Measurements from ENCODE around the gene OR2J2.
"Not testable (repeated sequence)": the region's sequence is repeated elsewhere in the genome, so short reads cannot be mapped to it uniquely, and the experiment has no call there.

Gene OR2J2

DNA sequence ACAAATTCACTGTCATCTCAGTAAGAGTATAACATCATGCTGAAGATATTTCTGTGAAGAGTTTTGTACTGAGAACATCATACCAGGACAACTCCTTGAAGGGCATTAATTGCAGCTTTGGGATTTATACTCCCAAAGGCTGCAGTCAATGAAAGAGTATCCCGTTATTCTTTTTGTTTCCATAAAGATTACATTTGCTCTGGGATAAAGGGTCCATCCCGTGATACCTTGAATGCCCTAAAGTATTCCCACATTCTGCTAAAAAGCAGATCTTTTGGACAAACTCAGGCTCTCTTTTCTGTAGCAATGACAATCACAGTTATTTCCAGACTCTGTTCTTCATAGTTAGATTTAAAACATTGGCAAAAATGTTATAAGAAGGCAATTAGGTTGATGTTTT lies at the start of gene OR2J2:
OR2J2 (plus strand) TSS at position 301 of the 400 bp plus-strand sequence. CDS start 2,729 bp downstream, outside the sequence.
- not testable (repeated sequence) for DNase-seq

DNA sequence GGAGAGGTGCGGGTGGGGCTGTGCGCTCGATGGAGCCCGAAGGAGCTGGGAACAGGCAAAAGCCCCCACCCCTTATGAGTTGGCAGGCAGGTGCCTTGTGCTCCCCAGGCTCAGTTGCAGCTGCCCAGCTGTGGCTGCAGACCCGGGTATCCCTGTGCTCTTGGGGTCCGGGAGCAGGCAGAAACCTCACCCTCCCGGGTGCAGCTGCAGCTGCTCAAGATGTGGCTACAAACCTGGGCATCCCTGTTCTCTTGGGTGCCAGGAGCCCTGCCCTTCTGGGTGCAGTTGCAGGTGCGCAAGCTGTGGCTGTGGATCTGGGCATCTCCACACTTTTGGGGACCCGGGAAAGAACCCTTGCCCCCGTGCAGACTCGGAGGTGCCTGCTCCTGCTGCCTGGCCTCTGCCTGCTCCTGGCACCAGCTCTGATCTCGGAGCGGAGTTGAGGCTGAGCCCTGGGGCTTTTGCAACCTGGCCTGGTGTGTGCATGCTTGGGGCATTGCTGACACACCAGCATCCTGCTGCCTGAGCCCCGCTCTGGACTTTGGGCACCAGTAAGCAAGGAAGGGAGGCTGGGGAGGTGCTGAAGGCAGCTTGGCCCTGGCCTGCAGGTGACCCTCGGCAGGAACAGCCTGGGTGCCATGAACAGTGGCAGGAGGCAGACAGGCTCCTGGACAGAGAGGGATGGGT lies 41.2 kb upstream of the OR2J2 start:
- DNase-seq: no peak

DNA sequence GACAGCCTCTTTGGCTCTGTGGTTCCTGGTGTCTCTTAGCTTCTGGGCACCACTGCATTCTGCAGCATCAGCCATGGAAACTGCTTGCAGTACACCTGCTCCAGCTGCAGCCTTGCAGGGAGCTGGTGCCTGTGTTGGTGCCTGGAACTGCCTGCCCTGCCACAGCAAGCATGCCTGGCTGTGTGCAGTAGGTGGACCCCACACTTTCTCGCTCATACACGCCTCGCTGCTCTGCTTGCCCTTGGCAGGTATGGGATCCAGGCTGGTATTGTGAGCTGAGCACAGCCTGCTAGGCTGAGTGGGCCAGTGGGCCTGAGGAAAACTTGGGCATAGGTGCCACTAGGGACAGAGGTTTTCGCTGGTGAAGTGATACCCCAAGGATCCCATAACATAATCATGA lies 40.1 kb upstream of the OR2J2 start:
- no peak for DNase-seq

DNA sequence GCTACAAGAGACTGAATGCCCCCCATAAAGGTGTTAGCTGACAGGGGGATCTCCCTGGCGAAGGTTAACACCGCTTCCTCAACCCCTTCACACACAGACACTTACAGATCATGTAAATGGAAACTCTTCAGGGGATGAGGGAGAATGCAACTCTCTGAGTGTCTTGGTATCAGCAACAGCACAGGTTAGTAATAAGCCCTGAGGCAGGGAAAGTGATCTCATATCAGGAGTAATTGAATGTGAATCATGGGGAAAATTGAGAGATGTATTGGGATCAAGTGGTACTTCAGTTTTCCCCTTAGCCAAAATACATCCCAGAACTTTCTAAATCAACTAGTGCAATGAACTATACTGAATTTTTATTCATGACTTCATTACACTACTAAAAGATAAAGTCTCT lies 39.0 kb upstream of the OR2J2 start:
- no peak for DNase-seq

DNA sequence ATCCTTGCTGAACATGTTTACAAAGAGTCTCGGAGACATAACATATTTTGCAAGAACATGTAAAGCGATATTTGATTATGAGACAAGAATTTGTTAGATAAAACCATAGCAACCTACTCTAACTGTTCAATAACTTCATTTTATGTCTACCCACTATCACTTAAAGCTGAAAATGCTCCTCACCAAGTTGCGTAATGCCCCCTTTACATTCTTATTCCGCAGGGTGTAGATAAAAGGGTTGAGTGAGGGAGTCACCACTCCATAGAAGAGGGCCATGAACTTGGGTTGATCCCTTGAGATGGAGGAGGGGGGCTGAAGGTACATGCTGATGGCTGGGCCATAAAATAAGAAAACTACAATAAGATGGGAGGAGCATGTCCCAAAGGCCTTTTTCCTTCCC lies 33.0 kb upstream of the OR2J2 start:
- no peak for DNase-seq

DNA sequence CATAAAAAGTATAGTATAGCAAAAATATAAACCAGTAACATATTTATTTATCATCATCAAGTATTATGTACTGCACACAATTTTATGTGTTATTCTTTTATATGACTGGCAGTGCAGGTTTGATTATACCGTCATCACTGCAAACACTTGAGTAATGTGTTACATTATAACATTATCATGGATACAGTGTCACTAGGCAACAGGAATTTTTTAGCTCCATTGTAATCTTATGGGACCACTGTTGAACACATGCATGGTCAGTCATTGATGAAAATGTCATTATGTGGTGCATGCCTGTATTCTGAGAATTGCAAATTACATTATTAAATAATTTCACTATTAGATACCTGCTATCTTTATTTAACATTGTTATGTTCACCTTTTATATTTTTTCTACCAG lies 29.1 kb upstream of the OR2J2 start:
- DNase-seq: no peak

DNA sequence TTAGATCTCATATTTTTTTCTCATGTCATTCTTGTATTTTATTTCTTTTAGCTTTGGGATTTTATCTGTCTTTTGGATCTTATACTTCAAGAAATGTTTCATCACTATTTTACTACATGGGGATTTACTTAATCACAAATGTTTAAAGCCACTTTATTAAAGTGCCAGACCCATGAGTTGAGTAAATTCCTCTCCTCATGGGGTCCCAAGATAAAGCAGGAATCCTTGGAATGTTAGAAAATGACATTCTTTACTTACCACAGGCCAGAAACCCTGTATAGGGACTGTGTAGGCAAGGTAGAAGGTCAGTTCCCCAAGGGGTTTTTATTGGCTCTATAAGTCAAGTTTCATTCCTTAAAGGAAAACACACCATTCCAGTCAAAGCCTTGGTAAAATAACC lies 28.4 kb upstream of the OR2J2 start:
- DNase-seq: no peak

DNA sequence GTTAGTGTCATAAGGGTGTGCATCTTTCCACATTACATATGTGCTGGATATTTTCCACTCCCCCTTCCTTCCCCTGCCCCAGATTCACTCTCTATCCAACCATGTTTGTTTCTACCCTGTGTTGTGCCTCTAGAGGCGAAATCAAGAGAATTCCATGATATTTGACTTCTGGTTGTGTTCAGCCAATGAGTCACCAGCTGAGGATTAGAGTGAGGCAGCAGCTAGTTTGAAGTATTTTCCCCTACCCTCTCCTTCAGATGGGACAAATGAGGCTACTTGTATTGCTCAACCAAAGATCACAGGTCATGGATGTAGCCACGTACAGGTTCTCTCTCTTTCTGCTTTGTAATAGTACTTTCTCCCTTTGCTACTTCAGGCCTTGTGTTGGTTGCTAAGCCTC lies 24.5 kb upstream of the OR2J2 start:
- DNase-seq: no peak

DNA sequence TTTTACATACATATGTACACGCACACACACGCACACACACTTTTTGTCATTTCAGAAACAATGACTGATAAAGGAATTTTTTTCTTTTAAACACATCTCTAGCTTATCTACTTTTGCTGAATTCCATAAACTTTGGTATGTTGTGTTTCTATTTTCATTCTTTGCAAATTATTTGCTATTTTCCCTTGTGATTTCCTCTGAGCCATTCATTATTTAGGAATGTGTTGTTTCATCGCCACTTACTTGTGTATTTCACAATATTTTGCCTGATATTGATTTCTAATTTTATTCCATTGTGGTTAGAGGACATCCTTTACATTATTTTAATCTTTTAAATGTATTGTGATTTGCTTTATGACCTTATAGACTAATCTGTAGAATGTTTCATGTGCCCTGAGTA lies 23.6 kb upstream of the OR2J2 start:
- DNase-seq: no peak

DNA sequence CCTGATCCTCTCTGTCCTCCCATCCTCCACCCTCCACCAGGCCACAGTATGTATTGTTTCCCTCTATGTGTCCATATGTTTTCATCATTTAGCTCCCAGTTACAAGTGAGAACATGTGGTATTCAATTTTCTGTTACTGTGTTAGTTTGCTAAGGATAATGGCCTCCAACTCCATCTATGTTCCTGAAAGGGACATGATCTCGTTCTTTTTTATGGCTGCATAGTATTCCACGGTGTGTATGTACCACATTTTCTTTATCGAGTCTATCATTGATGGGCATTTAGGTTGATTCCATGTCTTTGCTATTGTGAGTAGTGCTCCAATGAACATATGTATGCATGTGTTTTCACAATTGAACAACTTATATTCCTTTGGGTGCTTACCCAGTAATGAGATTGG lies 21.3 kb upstream of the OR2J2 start:
- DNase-seq: not testable (repeated sequence)

DNA sequence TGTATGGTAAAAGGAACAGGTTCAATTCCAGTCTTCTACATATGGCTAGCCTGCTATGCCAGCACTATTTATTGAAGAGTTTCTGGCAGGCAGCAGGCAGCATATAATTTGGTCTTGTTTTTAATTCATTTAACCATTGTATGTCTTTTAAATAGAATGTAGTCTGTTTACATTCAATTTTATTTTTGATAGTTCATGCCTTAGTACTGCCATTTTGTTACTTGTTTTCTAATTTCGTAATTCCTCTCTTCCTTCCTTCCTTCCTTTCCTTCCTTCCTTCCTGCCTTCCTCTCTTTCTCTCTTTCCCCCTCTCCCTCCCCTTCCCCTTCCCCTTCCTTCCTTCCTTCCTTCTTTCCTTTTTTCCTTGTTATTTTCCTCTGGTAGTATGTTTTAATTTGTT lies 17.6 kb upstream of the OR2J2 start:
- DNase-seq: no peak

DNA sequence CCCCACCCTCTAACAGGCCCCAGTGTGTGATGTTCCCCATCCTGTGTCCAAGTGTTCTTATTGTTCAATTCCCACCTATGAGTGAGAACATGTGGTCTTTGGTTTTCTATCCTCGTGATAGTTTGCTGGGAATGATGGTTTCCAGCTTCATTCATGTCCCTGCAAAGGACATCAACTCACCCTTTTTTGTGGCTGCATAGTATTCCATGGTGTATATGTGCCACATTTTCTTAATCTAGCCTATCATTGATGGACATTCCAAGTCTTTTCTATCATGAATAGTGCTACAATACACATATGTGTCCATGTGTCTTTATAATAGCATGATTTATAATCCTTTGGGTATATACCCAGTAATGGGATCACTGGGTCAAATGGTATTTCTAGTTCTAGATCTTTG lies 15.5 kb upstream of the OR2J2 start:
- not testable (repeated sequence) for DNase-seq

DNA sequence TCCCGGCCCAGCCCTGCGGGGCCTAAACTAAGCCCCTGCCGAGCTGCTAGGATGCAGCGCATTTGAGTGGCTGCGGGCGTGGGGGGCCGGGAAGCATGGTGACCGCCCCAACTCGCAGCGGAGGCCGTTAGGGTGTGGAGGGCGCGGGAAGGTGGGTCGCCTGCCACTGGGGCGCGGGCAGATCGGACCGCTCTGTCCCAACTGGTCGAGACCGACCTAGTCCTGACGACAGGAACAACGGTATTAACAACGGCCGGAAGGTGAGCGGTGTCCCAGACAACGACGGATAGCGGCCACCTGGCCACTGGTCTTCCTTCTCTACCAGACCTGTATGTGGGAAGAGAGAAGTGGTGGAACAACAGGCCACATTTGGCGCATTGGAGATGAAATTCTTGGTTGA lies 10.8 kb upstream of the OR2J2 start:
- DNase-seq: not testable (repeated sequence)

DNA sequence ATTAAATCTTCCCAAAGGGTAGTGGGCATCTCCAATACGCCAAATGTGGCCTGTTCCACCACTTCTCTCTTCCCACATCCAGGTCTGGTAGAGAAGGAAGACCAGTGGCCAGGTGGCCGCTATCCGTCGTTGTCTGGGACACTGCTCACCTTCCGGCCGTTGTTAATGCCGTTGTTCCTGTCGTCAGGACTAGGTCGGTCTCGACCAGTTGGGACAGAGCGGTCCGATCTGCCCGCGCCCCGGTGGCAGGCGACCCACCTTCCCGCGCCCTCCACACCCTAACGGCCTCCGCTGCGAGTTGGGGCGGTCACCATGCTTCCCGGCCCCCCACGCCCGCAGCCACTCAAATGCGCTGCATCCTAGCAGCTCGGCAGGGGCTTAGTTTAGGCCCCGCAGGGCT lies 5.1 kb upstream of the OR2J2 start:
- not testable (repeated sequence) for DNase-seq

DNA sequence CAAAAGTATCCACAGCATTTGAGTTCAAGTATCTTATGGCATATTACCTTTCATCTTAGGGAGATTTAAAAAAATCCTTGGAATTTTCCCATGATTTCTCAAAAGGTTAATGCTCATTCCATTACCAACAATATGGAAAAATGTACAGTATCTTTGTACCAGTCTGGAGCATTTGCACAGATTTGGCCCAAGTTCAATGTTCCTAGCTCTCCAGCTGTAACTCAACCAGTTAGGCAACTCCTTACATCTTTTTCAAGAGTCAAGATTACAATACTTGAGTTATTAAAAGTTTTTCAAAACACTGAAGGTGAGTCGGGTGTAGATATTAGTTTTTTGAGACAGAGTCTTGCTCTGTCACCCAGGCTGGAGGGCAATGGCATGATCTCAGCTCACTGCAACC lies 1.0 kb downstream of the OR2J2 start:
- DNase-seq: no peak

DNA sequence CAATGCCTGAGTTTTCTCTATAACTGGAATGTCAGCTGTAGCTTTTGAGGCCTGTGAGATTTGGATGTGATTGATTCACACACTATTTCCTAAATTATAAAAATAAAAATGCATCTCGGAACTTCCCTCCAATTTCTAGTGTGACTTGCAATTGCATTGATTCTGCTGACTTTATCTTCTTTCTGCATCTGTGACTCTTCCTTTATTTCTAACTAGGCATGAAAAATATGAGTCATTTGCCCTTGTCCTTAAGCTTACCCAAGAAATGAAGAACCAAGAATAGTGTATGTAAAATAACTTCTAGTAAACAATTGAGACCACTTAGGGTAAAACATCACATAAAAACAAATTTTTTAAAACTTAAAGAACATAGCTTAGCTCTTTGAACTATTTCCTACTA lies 12.9 kb downstream of the OR2J2 start:
- DNase-seq: no peak

DNA sequence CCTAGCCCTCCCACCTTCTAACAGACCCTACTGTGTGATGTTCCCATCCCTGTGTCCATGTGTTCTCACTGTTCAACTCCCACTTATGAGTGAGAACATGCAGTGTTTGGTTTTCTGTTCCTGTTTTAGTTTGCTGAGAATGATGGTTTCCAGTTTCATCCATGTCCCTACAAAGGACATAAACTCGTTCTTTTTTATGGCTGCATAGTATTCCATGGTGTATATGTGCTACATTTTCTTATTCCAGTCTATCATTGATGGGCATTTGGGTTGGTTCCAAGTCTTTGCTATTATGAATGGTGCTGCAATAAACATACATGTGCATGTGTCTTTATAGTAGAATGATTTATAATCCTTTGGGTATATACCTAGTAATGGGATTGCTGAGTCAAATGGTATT lies 18.0 kb downstream of the OR2J2 start:
- DNase-seq: not testable (repeated sequence)

DNA sequence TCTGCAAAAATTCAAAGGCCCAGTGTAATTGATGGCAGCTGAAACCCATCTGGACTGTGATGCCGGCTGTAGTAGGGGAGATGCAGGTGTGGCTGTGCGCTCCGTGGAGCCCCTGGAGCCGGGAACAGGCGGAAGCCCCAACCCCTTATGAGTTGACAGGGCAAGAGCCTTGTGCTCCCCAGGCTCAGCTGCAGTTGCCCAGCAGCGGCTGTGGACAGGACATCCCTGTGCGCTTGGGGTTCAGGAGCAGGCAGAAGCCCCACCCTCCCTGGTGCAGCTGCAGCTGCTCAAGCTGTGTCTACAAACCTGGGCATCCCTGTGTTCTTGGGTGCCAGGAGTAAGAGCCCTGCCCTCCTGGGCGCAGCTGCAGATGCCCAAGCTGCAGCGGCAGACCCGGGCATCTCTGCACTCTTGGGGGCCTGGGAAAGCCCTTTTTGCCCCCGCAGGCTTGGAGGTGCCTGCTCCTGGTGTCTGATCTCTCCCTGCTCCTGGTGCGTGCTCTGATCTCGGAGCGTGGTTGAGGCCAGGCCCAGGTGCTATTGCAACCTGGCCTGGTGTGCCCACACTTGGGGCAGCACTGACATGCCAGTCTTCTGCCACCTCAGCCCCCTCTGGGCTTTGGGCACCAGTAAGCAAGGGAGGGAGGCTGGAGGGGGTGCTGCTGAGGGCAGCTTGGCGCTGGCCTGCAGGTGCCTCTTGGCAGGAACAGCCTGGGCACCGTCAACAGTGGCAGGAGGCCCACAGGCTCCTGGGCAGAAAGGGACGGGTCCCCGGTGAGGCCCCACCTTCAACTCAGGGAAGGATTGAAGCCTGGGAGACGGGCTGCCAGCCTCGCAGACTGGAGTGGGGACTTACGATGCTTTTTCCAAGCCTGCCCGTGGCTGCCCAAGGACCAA lies 30.3 kb downstream of the OR2J2 start:
- DNase-seq: no peak

DNA sequence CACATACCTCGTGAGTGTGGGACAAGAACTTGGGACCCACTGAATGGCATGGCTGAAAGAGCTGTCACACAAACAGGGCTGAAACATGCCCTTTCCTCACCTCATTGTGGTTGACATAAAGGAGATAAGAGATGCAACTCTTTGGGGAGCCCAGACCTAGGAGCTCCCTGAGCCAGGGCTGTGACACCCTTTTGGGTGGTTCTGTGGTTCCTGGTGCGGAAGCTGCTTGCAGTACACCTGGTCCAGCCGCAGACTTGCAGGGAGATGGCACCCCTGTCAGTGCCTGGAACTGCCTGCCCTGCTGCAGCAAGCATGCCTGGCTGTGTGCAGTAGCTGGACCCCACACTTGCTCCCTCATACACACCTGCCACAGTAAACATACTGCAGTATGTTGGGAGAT lies 31.3 kb downstream of the OR2J2 start:
- no peak for DNase-seq

DNA sequence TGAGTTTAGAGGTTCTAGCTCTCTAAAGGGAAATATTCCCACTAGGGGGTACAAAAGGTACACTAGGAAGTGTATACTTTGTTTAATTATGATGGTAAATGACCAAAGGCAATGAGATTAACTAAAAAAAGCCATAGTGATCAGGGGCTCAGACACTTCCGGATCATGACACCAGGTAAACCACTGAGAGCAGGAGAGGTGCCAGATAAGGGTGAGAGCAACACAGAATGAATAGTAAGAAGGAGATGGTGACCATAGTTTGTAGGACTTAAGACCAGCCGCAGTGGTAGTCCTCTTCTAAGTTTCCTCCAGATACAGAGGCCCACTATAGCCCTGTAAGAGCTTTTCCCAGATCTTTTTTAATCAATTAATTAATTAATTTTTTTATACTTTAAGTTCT lies 40.8 kb downstream of the OR2J2 start:
- DNase-seq: no peak

DNA sequence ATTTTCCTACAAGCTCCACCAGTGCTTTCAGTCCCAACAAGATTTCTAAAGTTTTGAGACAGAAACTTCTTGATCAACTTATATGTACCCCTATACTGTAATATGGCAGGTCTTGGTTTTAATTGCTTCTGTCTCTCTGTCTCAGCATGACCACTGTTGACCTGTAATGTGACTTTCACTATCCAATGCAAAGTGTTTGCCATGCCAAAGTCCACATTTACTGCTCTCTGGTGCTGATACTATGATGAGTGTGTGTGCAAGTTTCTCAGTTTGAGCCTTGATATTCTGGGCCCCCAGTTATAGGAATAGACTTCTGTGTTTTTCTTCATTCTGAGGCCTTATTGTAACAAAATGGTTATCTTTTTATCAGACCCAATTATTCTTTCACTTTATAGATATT lies 45.8 kb downstream of the OR2J2 start:
- no peak for DNase-seq

DNA sequence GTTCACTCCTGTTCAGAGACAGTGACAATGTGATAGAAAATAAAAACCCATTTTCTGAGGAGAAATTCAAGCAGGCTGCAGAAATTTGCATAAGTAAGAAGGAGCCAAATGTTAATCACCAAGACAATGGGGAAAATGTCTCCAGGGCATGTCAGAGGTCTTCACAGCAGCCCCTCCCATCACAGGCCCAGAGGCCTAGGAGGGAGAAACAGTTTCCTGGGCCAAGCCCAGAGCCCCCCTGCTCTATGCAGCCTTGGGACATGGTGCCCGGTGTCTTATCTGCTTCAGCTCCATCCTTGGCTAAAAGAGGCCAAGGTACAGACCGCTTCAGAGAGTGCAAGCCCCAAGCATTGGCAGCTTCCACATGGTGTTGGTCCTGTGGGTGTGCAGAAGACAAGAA lies 46.5 kb downstream of the OR2J2 start:
- DNase-seq: not testable (repeated sequence)

DNA sequence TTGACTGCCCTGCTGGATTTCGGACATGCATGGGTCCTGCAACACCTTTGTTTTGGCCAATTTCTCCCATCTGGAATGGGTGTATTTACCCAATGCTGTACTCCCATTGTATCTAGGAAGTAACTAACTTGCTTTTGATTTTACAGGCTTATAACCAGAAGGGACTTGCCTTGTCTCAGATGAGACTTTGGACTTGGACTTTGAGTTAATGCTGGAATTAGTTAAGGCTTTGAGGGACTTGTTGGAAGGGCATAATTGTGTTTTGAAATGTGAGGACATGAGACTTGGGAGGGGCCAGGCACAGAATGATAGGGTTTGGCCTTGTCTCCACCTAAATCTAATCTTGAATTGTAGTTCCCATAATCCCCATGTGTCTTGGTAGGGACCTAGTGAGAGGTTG lies 47.3 kb downstream of the OR2J2 start:
- DNase-seq: not testable (repeated sequence)

Data from DMS153 (cell line).